Vagina (tissue), 2 donors: ENCODE measurements around the gene GLP1R. TPM values are rescaled to one million over a fixed set of nuclear protein-coding genes. Genes with fewer than 3 reads are reported as not detected.

Experiments used
- DNase-seq, 2 donors: peaks; one replicate each; pipeline ENCODE4 v3.0.0-alpha.2; 2017; ENCODE audit errors: extremely low spot score in 2 of 2
- H3K27ac ChIP-seq: fragments of 200-600 bp; sonication (generic); one replicate; pipeline ENCODE4 v1.5.1; 2019
- H3K27me3 ChIP-seq: fragments of 200-600 bp; sonication (generic); one replicate; pipeline ENCODE4 v1.5.1; 2019
- H3K36me3 ChIP-seq, 2 donors: fragments of 200-600 bp; sonication (generic); one replicate each; pipeline ENCODE4 v1.5.1; 2017 to 2019
- H3K4me1 ChIP-seq: fragments of 200-600 bp; sonication (generic); one replicate; pipeline ENCODE4 v1.5.1; 2019
- H3K4me3 ChIP-seq, 2 donors: fragments of 200-600 bp; sonication (generic); 1 replicate in 1 of 2; 2 replicates in 1 of 2; pipeline ENCODE4 v1.5.1; 2016 to 2019
- H3K9me3 ChIP-seq: fragments of 200-600 bp; sonication (generic); one replicate; pipeline ENCODE4 v1.5.1; 2019
- CTCF ChIP-seq, 3 experiments: fragments of 450-650 bp in 2 of 3; fragments of 200-600 bp in 1 of 3; sonication (generic) in 1 of 3; IDR thresholded peaks; one replicate each; pipeline ENCODE4 v1.5.1; 2017 to 2019; ENCODE audit warnings: antibody characterized with exemption in 3 of 3, mild to moderate bottlenecking in 2 of 3, moderate library complexity in 2 of 3
- POLR2A ChIP-seq, 2 donors: fragments of 450-650 bp; IDR thresholded peaks; one replicate each; pipeline ENCODE4 v1.6.1; 2017; ENCODE audit warnings: antibody characterized with exemption in 2 of 2, mild to moderate bottlenecking in 2 of 2, moderate library complexity in 2 of 2
- POLR2AphosphoS5 ChIP-seq, 2 donors: sonication (generic); formaldehyde crosslinking; IDR thresholded peaks; one replicate each; pipeline ENCODE4 v1.9.0; 2017; ENCODE audit warnings: antibody characterized with exemption in 2 of 2, mild to moderate bottlenecking in 2 of 2, low read depth in 1 of 2; ENCODE audit not compliant: insufficient read depth in 1 of 2
- intact Hi-C: fragments of 100-400 bp; cut with DNase I; formaldehyde crosslinking; loops from one replicate; pipeline ENCODE4 v1.15.1; 2023
- total RNA-seq: library from RNA; depleted of rRNA; stranded (reverse); fragments of >200 nt; gene quantifications from one replicate; pipeline ENCODE4 v1.2.3, GENCODE V29; 2016

Gene GLP1R
- total RNA-seq, 1 donor from 2014 or later = not detected

DNA sequence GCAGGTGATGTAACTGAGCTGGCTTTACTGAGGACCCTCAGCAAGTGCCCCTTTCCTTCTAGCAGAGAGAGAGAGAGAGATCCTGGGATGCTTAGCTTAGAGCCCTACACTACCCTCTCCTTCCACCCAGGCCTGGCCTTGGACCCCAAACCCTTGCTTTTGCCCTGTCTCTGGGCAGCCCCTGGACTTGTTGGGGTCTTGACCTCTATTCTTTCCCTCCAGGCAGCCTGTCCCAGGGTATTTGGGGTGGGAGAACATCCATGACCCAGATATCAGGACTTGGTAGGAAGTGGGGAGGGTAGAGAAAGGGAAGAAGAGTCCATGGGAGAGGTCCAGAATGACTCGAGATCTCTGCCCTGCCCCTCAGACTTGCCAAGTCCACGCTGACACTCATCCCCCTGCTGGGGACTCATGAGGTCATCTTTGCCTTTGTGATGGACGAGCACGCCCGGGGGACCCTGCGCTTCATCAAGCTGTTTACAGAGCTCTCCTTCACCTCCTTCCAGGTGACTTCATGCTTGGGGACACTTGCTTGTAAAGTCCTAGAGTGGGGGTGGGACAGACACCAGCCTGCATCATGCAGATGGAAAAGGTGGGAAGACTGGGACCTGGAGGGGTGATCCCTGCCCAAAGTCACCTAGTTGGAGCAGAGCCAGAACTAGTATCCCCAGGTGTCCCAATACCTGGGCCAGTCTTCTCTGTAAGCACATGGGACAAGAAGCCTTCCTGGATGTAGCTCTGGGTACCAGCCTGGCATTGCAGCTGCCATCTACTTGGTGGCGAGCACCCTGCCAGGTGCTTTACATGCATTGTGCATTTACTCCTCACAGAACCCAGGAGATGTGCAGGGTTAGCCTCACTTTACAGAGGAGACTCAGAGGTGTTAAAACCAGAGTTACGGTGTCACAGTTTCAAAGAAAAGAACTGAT is 30.9 kb downstream of the GLP1R start:
- H3K27ac ChIP-seq = no peak overlapping the region
- no peaks in the 10 kb centered on the region for H3K9me3 ChIP-seq
- peak; percentile 79 to 93 for DNase-seq
- TF ChIP-seq CTCF (IDR thresholded peaks at IDR 0.05) (no peak), POLR2A (IDR thresholded peaks at IDR 0.05) (no peak), POLR2AphosphoS5 (IDR thresholded peaks at IDR 0.05; ENCODE audit: insufficient read depth in 1 of 2, low read depth in 1 of 2) (no peak)
- no peak overlapping the region for H3K4me3 ChIP-seq
- no peaks in the 10 kb centered on the region for H3K4me1 ChIP-seq
- no peaks in the 10 kb centered on the region for H3K36me3 ChIP-seq
- intact Hi-C loops = no loop called here
- no peaks in the 10 kb centered on the region for H3K27me3 ChIP-seq

DNA sequence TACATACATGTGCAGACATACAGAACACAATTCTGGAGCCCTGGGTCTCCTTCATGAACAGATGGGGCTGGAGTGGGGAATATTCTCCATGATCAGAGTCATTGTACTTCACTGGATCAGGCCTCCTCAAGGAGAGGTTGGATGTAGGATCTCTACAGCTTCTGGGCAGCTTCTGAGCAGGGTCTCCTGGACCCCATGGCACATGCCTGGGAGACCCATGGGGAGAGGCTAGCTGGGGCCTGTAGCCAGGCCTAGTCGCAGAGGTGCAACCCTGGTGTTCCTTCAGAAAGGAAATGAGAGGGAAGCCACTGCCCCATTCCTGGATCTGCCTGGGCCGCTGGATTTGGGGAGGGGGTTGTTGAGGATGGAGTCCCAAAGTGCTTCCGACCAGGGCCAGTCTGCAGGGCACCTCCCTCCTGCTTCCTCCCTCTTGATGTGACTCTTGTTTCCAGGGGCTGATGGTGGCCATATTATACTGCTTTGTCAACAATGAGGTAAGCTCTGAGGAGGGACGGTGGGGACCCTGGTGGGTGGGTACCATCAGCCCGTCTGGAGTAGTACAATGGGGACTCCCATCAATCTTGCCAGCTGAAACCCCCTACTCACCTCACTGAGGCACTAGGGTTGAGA is 31.8 kb downstream of the GLP1R start:
- Histone ChIP-seq H3K27me3 (no peaks in the 10 kb centered on the region), H3K36me3 (no peaks in the 10 kb centered on the region), H3K4me3 (no peak overlapping the region), H3K9me3 (no peaks in the 10 kb centered on the region), H3K27ac (no peak overlapping the region), H3K4me1 (no peaks in the 10 kb centered on the region)
- intact Hi-C loops = no loop called here
- peak; percentile 52 to 79 for DNase-seq
- TF ChIP-seq POLR2A (IDR thresholded peaks at IDR 0.05) (no peak), CTCF (IDR thresholded peaks at IDR 0.05) (no peak), POLR2AphosphoS5 (IDR thresholded peaks at IDR 0.05; ENCODE audit: insufficient read depth in 1 of 2, low read depth in 1 of 2) (no peak)

DNA sequence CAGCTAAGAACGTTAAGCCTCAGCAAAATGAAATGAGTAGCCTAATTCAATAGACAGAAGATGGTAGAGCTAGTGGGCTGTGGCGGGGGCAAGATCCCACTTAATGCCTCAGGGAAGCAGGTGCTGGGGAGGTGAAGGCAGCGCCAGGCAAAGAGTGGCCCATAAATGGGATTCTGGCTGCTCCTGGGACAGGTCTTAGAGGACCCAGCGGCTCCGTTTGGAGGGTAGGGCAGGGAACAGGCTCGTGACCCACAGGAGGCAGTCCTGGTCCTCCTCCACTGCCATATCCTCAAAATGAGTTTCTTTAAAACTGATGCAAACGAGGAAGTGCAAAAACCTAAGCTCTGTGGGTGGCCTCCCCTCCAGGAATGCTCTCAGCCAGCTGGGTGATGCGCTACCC is 33.7 kb downstream of the GLP1R start:
- TF ChIP-seq CTCF (IDR thresholded peaks at IDR 0.05) (no peak), POLR2A (IDR thresholded peaks at IDR 0.05) (no peak)
- Histone ChIP-seq H3K36me3 (no peaks in the 10 kb centered on the region), H3K9me3 (no peaks in the 10 kb centered on the region), H3K27ac (no peak overlapping the region), H3K4me3 (no peak overlapping the region), H3K4me1 (no peaks in the 10 kb centered on the region), H3K27me3 (no peaks in the 10 kb centered on the region)
- peak in 1 of 2 donors; percentile 70 for DNase-seq
- intact Hi-C loops = no loop called here

DNA sequence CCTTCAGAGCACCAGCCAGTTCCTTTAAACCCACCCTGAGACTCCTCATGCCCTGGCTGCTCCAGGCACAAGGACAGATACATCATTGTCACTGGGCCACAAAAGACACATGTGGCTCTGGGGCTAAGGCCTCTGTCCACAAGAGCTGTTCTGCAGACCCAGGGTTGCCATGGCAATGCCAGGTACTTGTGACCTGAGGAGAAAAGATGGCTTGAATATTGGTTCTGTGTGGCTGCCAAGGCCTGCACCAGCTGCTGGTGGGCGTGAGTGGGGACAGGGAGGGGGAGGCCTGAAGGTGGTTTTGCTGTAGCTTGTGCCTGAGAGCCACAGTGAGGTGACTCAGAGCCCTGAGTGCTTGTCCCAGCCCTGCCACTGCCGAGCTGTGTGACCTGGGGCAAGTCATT is 34.7 kb downstream of the GLP1R start:
- Histone ChIP-seq H3K4me1 (no peaks in the 10 kb centered on the region), H3K27me3 (no peaks in the 10 kb centered on the region), H3K4me3 (no peak overlapping the region), H3K9me3 (no peaks in the 10 kb centered on the region), H3K27ac (no peak overlapping the region), H3K36me3 (no peaks in the 10 kb centered on the region)
- TF ChIP-seq POLR2A (IDR thresholded peaks at IDR 0.05) = no peak
- TF ChIP-seq POLR2AphosphoS5 (IDR thresholded peaks at IDR 0.05; ENCODE audit: insufficient read depth in 1 of 2, low read depth in 1 of 2) = no peak
- no peak for TF ChIP-seq CTCF (IDR thresholded peaks at IDR 0.05)
- intact Hi-C loops = no loop called here
- DNase-seq = peak in 1 of 2 donors; percentile 62

DNA sequence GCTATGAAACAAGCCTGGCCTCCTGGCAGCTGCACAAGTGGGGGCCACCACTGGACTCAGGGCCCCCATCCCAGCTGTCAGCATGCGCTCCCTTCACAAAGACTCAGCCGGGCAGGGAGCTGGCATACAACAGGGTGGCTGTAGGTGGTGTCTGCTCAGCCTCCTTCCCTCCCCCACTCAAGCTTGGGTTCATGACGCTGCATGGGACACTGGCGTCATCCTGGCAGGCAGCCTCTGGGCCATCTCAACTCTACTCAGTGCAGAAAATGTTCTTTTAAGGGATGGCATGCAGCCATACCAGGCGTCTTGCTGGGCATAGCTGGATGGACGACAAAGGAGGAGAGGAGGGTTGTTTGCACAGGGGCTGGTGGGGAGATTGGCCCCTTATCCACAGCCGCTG is 35.9 kb downstream of the GLP1R start:
- Histone ChIP-seq H3K4me1 (no peaks in the 10 kb centered on the region), H3K27me3 (no peaks in the 10 kb centered on the region), H3K27ac (no peak overlapping the region), H3K4me3 (no peak overlapping the region), H3K9me3 (no peaks in the 10 kb centered on the region), H3K36me3 (no peaks in the 10 kb centered on the region)
- TF ChIP-seq CTCF (IDR thresholded peaks at IDR 0.05) (no peak), POLR2AphosphoS5 (IDR thresholded peaks at IDR 0.05; ENCODE audit: insufficient read depth in 1 of 2, low read depth in 1 of 2) (no peak), POLR2A (IDR thresholded peaks at IDR 0.05) (no peak)
- intact Hi-C loops = no loop called here
- peak in 1 of 2 donors; percentile 60 for DNase-seq
